HL-60/S4 treated with phorbol 12-myristate 13-acetate at 8.2 ng/mL for 4 days and 3 days (cell line): Measurements from ENCODE around the gene NPAS2.

Experiments
- in situ Hi-C: fragments of 300-500 bp; cut with MboI; formaldehyde crosslinking; loops from 2 replicates; pipeline ENCODE4 v1.15.0; 2022; ENCODE audit warnings: low sequenced_read_pairs

NPAS2 gene

GRCh38 chr2:100903534-100904258 is 83.8 kb downstream of the NPAS2 start:
- in situ Hi-C loops, result no loop called here

- in situ Hi-C loops, result no loop called here
These were observed 85.3 kb downstream of the NPAS2 start for GRCh38 chr2:100905132-100905805.

GRCh38 chr2:100906131-100906530 is 86.2 kb downstream of the NPAS2 start:
- in situ Hi-C loops, result no loop called here

- in situ Hi-C loops, result no loop called here
These were observed 86.7 kb downstream of the NPAS2 start for GRCh38 chr2:100906679-100907078.

GRCh38 chr2:100907832-100908231 is 87.9 kb downstream of the NPAS2 start:
- in situ Hi-C loops, result no loop called here

- in situ Hi-C loops, result no loop called here
These were observed 89.7 kb downstream of the NPAS2 start for GRCh38 chr2:100909534-100910081.

- in situ Hi-C loops, result no loop called here
These were observed 90.2 kb downstream of the NPAS2 start for GRCh38 chr2:100910111-100910510.

GRCh38 chr2:100919316-100919715 is 99.4 kb downstream of the NPAS2 start:
- in situ Hi-C loops, result no loop called here

GRCh38 chr2:100921685-100922161 is 101.8 kb downstream of the NPAS2 start:
- in situ Hi-C loops, result no loop called here

- in situ Hi-C loops, result no loop called here
These were observed 103.6 kb downstream of the NPAS2 start for GRCh38 chr2:100923461-100924060.

- in situ Hi-C loops, result no loop called here
These were observed 104.2 kb downstream of the NPAS2 start for GRCh38 chr2:100924122-100924519.

GRCh38 chr2:100924520-100925451 is 104.8 kb downstream of the NPAS2 start:
- in situ Hi-C loops, result no loop called here

- in situ Hi-C loops, result no loop called here
These were observed 108.3 kb downstream of the NPAS2 start for GRCh38 chr2:100928235-100928634.

GRCh38 chr2:100929147-100929546 is 109.2 kb downstream of the NPAS2 start:
- in situ Hi-C loops, result no loop called here

- in situ Hi-C loops, result no loop called here
These were observed 114.8 kb downstream of the NPAS2 start for GRCh38 chr2:100934504-100935371.

GRCh38 chr2:100935372-100935752 is 115.4 kb downstream of the NPAS2 start:
- in situ Hi-C loops, result no loop called here

GRCh38 chr2:100936070-100936741 is 116.3 kb downstream of the NPAS2 start:
- in situ Hi-C loops, result no loop called here

- in situ Hi-C loops, result no loop called here
These were observed 117.1 kb downstream of the NPAS2 start for GRCh38 chr2:100936972-100937542.
